GM21360 (cell line): ENCODE measurements around the gene MEGF6.
"Not testable (repeated sequence)": the region's sequence is repeated elsewhere in the genome, so short reads cannot be mapped to it uniquely, and the experiment has no call there.

ENCODE experiments used
- ATAC-seq: cut with Tn5 transposase; IDR thresholded peaks from one replicate; pipeline ENCODE4 v1.9.1; 2021; ENCODE audit warnings: mild to moderate bottlenecking, moderate library complexity; ENCODE audit not compliant: unreplicated experiment

MEGF6 gene

GRCh38 chr1:3577711-3578432, 33.4 kb downstream of the MEGF6 start:
- no peak for ATAC-seq

- no peak for ATAC-seq
Observed at GRCh38 chr1:3577300-3577699, 34.0 kb downstream of the MEGF6 start.

GRCh38 chr1:3575993-3576392, 35.3 kb downstream of the MEGF6 start:
- ATAC-seq = no peak

- not testable (repeated sequence) for ATAC-seq
Observed at GRCh38 chr1:3575515-3575914, 35.8 kb downstream of the MEGF6 start.

- ATAC-seq = no peak
Observed at GRCh38 chr1:3573500-3573899, 37.8 kb downstream of the MEGF6 start.

GRCh38 chr1:3572638-3573037, 38.7 kb downstream of the MEGF6 start:
- not testable (repeated sequence) for ATAC-seq

GRCh38 chr1:3571263-3571662, 40.0 kb downstream of the MEGF6 start:
- ATAC-seq = no peak

GRCh38 chr1:3570066-3570986, 41.0 kb downstream of the MEGF6 start:
- ATAC-seq = no peak

GRCh38 chr1:3569436-3569835, 41.9 kb downstream of the MEGF6 start:
- no peak for ATAC-seq

- no peak for ATAC-seq
Observed at GRCh38 chr1:3568815-3569435, 42.4 kb downstream of the MEGF6 start.

- no peak for ATAC-seq
Observed at GRCh38 chr1:3566951-3567804, 44.1 kb downstream of the MEGF6 start.

- no peak for ATAC-seq
Observed at GRCh38 chr1:3566003-3566885, 45.1 kb downstream of the MEGF6 start.

GRCh38 chr1:3564921-3565831, 46.1 kb downstream of the MEGF6 start:
- no peak for ATAC-seq

- ATAC-seq = no peak
Observed at GRCh38 chr1:3563610-3564009, 47.7 kb downstream of the MEGF6 start.

- no peak for ATAC-seq
Observed at GRCh38 chr1:3563125-3563524, 48.2 kb downstream of the MEGF6 start.

GRCh38 chr1:3562712-3563111, 48.6 kb downstream of the MEGF6 start:
- ATAC-seq = no peak

- no peak for ATAC-seq
Observed at GRCh38 chr1:3561702-3562101, 49.6 kb downstream of the MEGF6 start.

- no peak for ATAC-seq
Observed at GRCh38 chr1:3560981-3561380, 50.3 kb downstream of the MEGF6 start.
